NCI-H2196 (cell line): ENCODE measurements around the gene CHCHD5.
"Not testable (repeated sequence)": the region's sequence is repeated elsewhere in the genome, so short reads cannot be mapped to it uniquely, and the experiment has no call there.

Experiments
- DNase-seq: peaks from one replicate; lab custom pipeline; 2025; ENCODE audit not compliant: unreplicated experiment; lab: John Stamatoyannopoulos, UW

CHCHD5 gene, protein sequence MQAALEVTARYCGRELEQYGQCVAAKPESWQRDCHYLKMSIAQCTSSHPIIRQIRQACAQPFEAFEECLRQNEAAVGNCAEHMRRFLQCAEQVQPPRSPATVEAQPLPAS

DNA sequence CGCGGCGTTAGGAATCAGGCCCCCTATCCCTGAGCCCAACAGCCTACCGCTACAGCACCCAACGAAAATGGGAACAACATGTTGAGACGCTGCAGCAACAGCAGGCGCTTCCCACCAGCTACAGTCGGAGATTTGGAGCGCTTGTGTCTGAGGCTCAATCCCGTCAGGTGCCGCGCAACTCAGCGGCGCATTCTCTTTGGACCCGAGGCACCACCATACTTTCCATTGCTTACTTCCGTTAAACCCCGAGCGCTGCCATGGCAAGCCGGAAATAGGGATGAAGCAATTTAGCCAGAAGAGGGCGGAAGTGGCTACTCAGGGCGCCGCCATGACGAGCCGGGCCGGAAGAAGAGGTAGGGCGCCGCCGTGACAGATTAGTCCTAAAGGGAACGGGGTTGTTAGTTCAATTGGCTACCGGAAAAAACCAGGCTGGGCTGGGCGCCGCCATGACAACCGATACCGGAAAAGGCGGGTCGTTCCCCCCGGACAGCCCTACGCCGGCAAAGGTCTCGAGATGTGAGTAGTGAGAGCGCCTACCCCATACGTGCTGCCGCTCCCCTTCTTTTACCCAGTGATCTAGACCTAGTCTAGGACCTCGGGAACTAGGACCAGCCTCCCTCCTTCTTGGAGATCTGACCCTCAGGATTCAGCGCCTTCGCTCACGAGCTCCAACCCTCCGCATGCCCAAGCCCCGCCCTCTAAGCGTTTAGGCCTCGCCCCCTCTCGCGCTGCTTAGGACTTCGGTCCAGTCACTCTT lies at the start of gene CHCHD5:
Gene CHCHD5, plus strand, starts transcription at position 476 of the 757 bp plus-strand sequence. Its CDS starts 39 bp downstream, at position 515.
- DNase-seq = peak; percentile 90

- DNase-seq = no peak
These were observed 49.6 kb upstream of the CHCHD5 start for GRCh38 chr2:112534826-112535225.

- not testable (repeated sequence) for DNase-seq
These were observed 47.7 kb upstream of the CHCHD5 start for GRCh38 chr2:112536665-112537064.

DNA sequence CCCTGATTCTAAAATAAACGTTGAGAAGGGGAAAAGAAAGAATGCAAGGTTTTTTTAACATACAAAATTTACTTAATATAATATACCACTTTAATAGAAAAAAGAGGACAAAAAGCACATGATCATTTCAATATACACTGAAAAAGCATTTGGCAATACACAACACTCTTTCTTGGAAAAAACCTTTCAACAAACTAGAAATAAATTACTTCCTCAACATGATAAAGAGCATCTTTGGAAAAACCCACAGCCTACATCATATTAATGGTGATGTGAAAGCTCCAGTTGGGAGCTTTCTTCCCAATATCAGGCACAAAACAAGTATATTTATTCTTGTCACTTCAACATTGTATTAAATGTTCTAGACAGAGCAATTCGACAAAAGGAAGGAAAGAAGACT lies 45.1 kb upstream of the CHCHD5 start:
- DNase-seq = no peak

GRCh38 chr2:112540906-112541305 lies 43.5 kb upstream of the CHCHD5 start:
- DNase-seq = no peak

- peak; percentile 67 for DNase-seq
These were observed 42.9 kb upstream of the CHCHD5 start for GRCh38 chr2:112541315-112542122.

GRCh38 chr2:112542123-112542983 lies 42.1 kb upstream of the CHCHD5 start, which contains the start of gene POLR1B:
Gene POLR1B (plus strand): TSS chr2:112542465. CDS start chr2:112542495, 30 bp downstream.
- DNase-seq = peak; percentile 90

DNA sequence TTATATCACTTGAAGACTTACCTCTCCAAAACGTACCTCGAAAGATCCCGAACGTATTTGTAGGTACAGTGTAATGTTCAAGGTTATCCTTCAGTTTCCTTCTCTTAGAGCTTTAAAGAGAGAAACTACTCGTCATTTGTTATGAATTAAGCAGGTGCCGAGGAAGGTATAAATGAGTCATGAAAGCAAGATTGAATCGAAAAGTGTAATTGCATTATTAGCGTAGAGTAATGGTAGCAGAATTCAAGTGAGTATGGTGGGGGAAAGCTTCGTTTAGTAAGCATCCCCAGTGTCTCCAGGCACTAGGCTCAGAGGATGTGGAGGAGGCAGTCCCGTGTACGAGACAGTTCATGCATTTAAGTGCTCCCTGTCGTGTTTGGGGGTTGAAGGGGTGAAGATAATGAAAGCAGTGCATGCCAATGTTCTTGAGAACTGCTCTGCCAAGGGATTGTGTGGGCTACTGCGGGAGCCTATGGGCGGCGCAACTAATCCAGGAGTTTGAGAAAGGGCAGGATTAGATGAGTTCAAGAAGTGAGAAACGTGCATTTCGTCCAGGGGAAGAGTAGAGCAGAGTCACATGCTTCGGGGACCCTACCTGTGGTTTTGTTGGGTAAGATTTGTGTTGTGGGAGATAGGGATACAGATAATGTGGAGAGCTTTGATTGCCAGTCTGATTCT lies 41.3 kb upstream of the CHCHD5 start:
- DNase-seq = no peak

GRCh38 chr2:112547333-112547732 lies 37.1 kb upstream of the CHCHD5 start:
- peak; percentile 67 for DNase-seq

DNA sequence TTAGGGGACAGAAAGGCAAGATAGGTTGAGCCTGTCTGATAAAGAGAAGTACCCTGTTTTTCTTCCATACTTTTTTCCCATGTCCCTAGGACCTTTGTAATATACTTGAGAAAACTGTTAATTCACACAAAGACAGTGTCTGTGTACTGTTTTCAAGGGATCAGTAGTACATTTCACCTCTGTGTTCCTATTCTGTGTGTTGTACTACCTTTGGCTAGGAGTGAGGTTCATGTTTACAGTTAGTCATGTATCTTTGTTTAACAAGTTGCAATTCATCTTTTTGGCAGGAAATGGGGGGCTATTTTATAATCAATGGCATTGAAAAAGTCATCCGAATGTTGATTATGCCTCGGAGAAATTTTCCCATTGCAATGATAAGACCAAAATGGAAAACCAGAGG lies 35.4 kb upstream of the CHCHD5 start:
- no peak for DNase-seq

DNA sequence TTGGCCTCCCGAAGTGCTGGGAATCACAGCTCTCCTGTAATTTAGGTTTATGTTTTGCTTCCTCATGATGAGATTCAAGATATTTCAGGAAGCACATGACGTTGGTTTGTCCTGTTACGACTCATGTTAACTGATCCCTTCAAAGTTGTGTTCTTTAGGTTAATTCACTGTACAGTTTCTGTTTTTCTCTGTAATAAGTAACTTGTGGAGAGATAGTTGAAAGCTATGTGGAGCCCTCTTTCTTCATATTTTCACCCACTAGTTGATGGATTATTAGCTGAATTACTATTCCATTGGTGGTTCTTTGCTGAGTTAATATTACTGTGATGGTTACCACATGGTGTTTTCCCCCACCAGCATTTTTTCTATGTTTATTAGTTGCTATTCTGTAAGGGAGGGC lies 18.3 kb upstream of the CHCHD5 start:
- DNase-seq = no peak

DNA sequence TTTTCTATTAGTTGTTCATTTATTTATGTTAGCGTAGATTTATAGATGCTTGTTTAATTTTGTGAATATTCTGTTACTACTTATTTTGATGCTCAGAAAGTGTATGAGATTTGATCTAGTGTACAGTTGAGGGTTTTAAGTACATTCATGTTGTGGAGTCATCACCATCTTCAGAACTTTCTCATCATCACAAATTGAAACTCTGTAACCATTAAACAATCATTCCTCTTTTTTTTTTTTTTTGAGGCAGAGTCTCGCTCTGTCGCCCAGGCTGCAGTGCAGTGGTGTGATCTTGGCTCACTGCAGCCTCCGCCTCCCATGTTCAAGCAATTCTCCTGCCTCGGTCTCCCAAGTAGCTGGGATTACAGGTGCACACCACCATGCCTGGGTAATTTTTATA lies 17.9 kb upstream of the CHCHD5 start:
- not testable (repeated sequence) for DNase-seq

DNA sequence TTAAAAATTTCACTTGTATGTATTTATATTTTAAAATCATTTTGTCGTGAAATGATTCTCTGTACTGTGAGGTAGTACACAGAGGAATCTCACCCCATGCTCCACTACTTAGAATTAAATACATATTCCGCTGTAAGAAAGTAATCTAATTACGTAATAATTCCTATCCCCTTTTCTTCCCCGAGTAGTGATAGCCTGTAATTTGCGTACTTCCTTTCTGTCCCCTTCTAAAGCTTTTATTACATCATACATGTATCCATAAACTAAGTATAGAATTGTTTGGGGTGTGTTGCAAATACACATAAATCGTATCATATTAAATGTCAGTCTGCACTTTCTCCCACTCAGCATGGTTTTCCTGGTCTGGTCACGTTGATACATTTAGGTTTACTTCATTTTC lies 12.4 kb upstream of the CHCHD5 start:
- DNase-seq = no peak

DNA sequence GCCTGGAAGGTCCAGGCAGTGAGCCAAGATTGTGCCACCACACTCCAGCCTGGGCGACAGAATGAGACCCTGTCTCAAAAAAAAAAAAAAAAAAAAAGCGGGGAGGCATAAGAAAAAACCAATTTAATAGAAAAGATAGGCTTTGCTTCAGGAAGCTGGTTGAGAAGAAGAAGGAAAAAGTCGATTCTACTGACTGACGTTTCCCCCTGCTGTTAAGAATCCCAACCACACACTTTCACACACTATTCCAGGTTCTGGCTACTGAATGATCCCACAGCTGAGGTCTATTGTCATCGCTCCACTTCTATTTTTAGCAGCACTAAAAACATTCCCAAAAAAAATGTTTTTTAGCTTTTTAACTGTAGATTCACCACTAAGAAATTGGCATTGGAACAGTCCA lies 6.7 kb upstream of the CHCHD5 start:
- no peak for DNase-seq

- DNase-seq = peak; percentile 30
These were observed 5.2 kb upstream of the CHCHD5 start for GRCh38 chr2:112579241-112579640.

GRCh38 chr2:112580084-112580483 lies 4.3 kb upstream of the CHCHD5 start:
- DNase-seq = no peak

GRCh38 chr2:112582314-112582746 lies 2.1 kb upstream of the CHCHD5 start:
- peak; percentile 58 for DNase-seq

DNA sequence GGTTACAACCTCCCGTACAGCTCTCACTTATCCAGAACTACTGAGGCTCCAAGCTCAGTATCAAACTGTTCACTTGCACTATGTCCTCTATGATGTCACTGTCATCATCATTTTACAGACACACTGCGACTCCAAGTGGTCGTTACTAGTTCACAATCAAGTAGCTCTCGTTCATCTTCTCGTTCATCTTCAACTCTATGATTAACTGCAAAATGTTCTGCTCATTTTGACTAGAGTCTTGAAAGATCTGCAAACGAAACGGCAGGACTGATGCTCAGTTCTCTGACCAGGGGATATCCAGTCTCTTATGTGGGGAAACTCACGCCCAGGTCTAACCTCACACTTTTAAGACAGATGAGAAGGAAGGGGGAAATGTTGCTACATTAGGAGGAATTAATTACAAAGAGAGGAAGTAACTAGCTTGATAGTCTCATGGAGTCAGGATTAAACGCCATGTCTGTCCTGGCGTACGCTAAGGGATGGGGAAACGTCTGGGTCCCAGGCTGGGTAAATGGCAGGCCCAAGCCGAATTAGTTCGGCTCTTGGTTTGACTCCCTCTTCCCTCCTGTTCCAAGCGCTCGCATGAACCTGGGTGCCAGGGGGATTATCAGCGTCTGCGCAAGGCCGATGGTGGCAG lies 794 bp upstream of the CHCHD5 start:
- DNase-seq = no peak

DNA sequence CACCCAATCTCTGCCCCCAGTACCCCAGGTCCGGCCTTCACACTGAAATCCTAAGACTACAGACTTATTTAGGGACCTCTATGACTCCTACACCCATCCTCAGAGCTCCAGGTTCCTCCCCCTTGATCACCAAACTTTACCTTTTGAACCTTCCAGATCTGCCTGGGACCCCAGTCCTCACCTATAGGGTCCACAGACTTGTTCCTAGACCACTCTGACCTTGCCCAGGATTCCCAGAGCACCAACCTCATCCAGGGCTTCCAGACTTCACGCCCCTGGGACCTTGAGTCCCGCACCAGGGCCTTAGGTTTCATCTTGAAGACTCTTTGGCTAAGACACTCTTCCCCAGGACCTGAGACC lies 462 bp downstream of the CHCHD5 start:
- DNase-seq = no peak

DNA sequence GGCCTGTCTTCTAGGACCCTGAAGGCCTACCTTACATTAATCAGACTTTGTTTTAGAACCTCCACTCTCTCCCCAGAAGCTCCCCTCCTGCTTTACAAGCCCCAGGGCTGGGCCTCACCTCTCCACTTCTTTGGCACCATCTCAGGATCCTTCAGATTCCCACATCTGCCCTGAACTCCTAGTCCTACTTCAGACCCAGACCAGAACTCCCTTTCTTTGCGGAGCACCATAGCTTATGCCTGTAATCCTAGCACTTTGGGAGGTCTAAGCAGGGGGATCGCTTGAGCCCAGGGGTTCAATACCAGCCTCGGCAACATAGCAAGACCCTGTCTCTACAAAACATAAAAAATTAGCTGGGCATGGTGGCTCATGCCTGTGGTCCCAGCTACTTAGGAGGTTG lies 991 bp downstream of the CHCHD5 start:
- DNase-seq = no peak
